ENCODE data around the gene EOGT. TPM values are rescaled to one million over a fixed set of nuclear protein-coding genes. Genes with fewer than 3 reads are reported as not detected.

Gene EOGT
- total and polyA plus RNA-seq, 10 of the 15 experiments (the other 5 are each of a cell fraction or from before 2014, with no cell fraction given) = 3.5 to 16.5 (median 8.3) TPM

DNA sequence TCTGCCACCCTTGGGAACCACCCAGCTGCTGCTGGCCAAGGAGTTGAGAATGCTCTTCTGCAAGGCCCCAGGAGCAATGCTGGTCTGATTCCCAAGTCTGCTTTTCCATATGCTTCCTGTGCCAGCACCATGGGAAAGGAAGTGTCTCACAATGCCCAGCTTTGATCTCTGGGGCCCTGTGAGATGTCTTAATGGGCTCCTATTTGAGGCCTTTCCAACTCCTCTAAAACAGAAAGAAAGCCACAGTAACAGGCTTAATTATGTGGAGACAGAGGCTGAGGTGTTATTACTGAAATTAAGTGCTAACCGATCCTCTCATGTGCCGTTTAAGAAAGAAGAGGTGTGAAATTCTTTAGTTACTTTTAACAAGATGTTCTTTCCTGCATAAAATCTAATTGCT lies 4.5 kb downstream of the EOGT start (continued):
- TF ChIP-seq, protein P1, sequence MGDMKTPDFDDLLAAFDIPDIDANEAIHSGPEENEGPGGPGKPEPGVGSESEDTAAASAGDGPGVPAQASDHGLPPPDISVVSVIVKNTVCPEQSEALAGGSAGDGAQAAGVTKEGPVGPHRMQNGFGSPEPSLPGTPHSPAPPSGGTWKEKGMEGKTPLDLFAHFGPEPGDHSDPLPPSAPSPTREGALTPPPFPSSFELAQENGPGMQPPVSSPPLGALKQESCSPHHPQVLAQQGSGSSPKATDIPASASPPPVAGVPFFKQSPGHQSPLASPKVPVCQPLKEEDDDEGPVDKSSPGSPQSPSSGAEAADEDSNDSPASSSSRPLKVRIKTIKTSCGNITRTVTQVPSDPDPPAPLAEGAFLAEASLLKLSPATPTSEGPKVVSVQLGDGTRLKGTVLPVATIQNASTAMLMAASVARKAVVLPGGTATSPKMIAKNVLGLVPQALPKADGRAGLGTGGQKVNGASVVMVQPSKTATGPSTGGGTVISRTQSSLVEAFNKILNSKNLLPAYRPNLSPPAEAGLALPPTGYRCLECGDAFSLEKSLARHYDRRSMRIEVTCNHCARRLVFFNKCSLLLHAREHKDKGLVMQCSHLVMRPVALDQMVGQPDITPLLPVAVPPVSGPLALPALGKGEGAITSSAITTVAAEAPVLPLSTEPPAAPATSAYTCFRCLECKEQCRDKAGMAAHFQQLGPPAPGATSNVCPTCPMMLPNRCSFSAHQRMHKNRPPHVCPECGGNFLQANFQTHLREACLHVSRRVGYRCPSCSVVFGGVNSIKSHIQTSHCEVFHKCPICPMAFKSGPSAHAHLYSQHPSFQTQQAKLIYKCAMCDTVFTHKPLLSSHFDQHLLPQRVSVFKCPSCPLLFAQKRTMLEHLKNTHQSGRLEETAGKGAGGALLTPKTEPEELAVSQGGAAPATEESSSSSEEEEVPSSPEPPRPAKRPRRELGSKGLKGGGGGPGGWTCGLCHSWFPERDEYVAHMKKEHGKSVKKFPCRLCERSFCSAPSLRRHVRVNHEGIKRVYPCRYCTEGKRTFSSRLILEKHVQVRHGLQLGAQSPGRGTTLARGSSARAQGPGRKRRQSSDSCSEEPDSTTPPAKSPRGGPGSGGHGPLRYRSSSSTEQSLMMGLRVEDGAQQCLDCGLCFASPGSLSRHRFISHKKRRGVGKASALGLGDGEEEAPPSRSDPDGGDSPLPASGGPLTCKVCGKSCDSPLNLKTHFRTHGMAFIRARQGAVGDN (IDR thresholded peaks at IDR 0.05) = 0 out of 2 replicates have a peak, but pooled peaks have one; percentile 18
- TF ChIP-seq, protein P2, sequence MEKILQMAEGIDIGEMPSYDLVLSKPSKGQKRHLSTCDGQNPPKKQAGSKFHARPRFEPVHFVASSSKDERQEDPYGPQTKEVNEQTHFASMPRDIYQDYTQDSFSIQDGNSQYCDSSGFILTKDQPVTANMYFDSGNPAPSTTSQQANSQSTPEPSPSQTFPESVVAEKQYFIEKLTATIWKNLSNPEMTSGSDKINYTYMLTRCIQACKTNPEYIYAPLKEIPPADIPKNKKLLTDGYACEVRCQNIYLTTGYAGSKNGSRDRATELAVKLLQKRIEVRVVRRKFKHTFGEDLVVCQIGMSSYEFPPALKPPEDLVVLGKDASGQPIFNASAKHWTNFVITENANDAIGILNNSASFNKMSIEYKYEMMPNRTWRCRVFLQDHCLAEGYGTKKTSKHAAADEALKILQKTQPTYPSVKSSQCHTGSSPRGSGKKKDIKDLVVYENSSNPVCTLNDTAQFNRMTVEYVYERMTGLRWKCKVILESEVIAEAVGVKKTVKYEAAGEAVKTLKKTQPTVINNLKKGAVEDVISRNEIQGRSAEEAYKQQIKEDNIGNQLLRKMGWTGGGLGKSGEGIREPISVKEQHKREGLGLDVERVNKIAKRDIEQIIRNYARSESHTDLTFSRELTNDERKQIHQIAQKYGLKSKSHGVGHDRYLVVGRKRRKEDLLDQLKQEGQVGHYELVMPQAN (conservative IDR thresholded peaks at IDR 0.05) = no peak; the same call in 1 of the 2 replicates
- TF ChIP-seq ZNF622 (IDR thresholded peaks at IDR 0.05) (no peak), POLR2A (IDR thresholded peaks at IDR 0.05; ENCODE audit: low read depth, low read length) (no peak), EZH2 (IDR thresholded peaks at IDR 0.05; ENCODE audit: borderline replicate concordance, control insufficient read depth, low read depth, low read length) (no peak), SMARCA5 (IDR thresholded peaks at IDR 0.05) (no peak), MTA2 (IDR thresholded peaks at IDR 0.05; ENCODE audit: low read depth) (peak; percentile 99), CEBPB (IDR thresholded peaks at IDR 0.05; ENCODE audit: borderline replicate concordance in 1 of 2, low read depth in 2 of 2, low read length in 2 of 2) (no peak), ZNF217 (IDR thresholded peaks at IDR 0.05) (peak; percentile 71; the same call in 1 of the 2 replicates), BHLHE40 (IDR thresholded peaks at IDR 0.05; ENCODE audit: borderline replicate concordance in 1 of 2, low read depth in 2 of 2, low read length in 1 of 2) (peak; percentile 88 to 92), FOXK2 (IDR thresholded peaks at IDR 0.05) (no peak), RCOR1 (conservative IDR thresholded peaks at IDR 0.05; ENCODE audit: low read depth, low read length) (no peak), BMI1 (IDR thresholded peaks at IDR 0.05; ENCODE audit: borderline replicate concordance) (peak; percentile 60; the same call in 1 of the 2 replicates), EGR1 (IDR thresholded peaks at IDR 0.05; ENCODE audit: borderline replicate concordance in 1 of 2, low read depth in 2 of 2, low read length in 2 of 2) (no peak), ZNF24 (IDR thresholded peaks at IDR 0.05) (no peak), CBX5 (IDR thresholded peaks at IDR 0.05; ENCODE audit: low read depth) (no peak), CHD1 (IDR thresholded peaks at IDR 0.05; ENCODE audit: low read depth, low read length) (no peak), ATF7 (IDR thresholded peaks at IDR 0.05; ENCODE audit: low read depth) (0 out of 2 replicates have a peak, but pooled peaks have one; percentile 50)
- TF ChIP-seq, protein P3, sequence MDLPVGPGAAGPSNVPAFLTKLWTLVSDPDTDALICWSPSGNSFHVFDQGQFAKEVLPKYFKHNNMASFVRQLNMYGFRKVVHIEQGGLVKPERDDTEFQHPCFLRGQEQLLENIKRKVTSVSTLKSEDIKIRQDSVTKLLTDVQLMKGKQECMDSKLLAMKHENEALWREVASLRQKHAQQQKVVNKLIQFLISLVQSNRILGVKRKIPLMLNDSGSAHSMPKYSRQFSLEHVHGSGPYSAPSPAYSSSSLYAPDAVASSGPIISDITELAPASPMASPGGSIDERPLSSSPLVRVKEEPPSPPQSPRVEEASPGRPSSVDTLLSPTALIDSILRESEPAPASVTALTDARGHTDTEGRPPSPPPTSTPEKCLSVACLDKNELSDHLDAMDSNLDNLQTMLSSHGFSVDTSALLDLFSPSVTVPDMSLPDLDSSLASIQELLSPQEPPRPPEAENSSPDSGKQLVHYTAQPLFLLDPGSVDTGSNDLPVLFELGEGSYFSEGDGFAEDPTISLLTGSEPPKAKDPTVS (IDR thresholded peaks at IDR 0.05; ENCODE audit: low read depth, low read length) = no peak
- TF ChIP-seq, protein P4, sequence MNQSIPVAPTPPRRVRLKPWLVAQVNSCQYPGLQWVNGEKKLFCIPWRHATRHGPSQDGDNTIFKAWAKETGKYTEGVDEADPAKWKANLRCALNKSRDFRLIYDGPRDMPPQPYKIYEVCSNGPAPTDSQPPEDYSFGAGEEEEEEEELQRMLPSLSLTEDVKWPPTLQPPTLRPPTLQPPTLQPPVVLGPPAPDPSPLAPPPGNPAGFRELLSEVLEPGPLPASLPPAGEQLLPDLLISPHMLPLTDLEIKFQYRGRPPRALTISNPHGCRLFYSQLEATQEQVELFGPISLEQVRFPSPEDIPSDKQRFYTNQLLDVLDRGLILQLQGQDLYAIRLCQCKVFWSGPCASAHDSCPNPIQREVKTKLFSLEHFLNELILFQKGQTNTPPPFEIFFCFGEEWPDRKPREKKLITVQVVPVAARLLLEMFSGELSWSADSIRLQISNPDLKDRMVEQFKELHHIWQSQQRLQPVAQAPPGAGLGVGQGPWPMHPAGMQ (IDR thresholded peaks at IDR 0.05; ENCODE audit: borderline replicate concordance) = no peak
- TF ChIP-seq, protein P5, sequence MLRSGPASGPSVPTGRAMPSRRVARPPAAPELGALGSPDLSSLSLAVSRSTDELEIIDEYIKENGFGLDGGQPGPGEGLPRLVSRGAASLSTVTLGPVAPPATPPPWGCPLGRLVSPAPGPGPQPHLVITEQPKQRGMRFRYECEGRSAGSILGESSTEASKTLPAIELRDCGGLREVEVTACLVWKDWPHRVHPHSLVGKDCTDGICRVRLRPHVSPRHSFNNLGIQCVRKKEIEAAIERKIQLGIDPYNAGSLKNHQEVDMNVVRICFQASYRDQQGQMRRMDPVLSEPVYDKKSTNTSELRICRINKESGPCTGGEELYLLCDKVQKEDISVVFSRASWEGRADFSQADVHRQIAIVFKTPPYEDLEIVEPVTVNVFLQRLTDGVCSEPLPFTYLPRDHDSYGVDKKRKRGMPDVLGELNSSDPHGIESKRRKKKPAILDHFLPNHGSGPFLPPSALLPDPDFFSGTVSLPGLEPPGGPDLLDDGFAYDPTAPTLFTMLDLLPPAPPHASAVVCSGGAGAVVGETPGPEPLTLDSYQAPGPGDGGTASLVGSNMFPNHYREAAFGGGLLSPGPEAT (IDR thresholded peaks at IDR 0.05; ENCODE audit: low read depth) = peak; percentile 85

Data from GM12878 (cell line).